SK-N-SH (cell line): ENCODE measurements around the gene ATP13A3. TPM values are rescaled to one million over a fixed set of nuclear protein-coding genes. Genes with fewer than 3 reads are reported as not detected.

Experiments
- CTCF ChIA-PET: fragments of 300-600, 350-600 bp; formaldehyde crosslinking; extraction: SDS; loops from one replicate; lab custom pipeline; 2021; lab: Yijun Ruan, JAX
- POLR2A ChIA-PET: fragments of 350-600 bp; sonication (Branson Sonifier 250); formaldehyde crosslinking; extraction: SDS; loops from one replicate; lab custom pipeline; 2020; ENCODE audit warnings: antibody characterized with exemption, inconsistent platforms; lab: Yijun Ruan, JAX
- DNase-seq: peaks from one replicate; pipeline ENCODE4 v3.0.0; 2012
- H2AFZ ChIP-seq: fragments of 200-600 bp; sonication (generic); 2 replicates; pipeline ENCODE4 v1.8.1; 2016; ENCODE audit warnings: antibody characterized with exemption, mild to moderate bottlenecking, low read depth
- H3F3A ChIP-seq: fragments of 200-600 bp; sonication (generic); replicated peaks from 2 replicates; pipeline ENCODE3; 2016; ENCODE audit warnings: antibody characterized with exemption, mild to moderate bottlenecking; ENCODE audit not compliant: insufficient read depth
- H3K27ac ChIP-seq, 2 experiments: fragments of 200-500 bp in 1 of 2; fragments of 200-600 bp in 1 of 2; sonication (Bioruptor generic) in 1 of 2; sonication (generic), shearing (Covaris generic) in 1 of 2; 2 replicates each; pipeline versions ENCODE4 v1.5.1 to v1.6.1; 2014 to 2016; ENCODE audit warnings: low read depth in 2 of 2, inconsistent platforms in 1 of 2, low read length in 1 of 2, mild to moderate bottlenecking in 1 of 2, mixed read lengths in 1 of 2
- H3K27me3 ChIP-seq: fragments of 200-600 bp; sonication (generic), shearing (Covaris generic); 2 replicates; pipeline ENCODE4 v1.6.1; 2016; ENCODE audit warnings: mixed run types; ENCODE audit not compliant: insufficient read depth
- H3K36me3 ChIP-seq, 2 experiments: fragments of 200-500 bp in 1 of 2; fragments of 200-600 bp in 1 of 2; sonication (Bioruptor generic) in 1 of 2; sonication (generic) in 1 of 2; replicated peaks in 1 of 2; 2 replicates each; pipeline versions ENCODE3 to v1.5.1; 2014 to 2016; ENCODE audit warnings: low read length in 1 of 2, mild to moderate bottlenecking in 1 of 2; ENCODE audit not compliant: insufficient read depth in 2 of 2, control insufficient read depth in 1 of 2
- H3K4me1 ChIP-seq, 2 experiments: fragments of 200-500 bp in 1 of 2; fragments of 200-600 bp in 1 of 2; sonication (Bioruptor generic) in 1 of 2; sonication (generic), shearing (Covaris generic) in 1 of 2; 2 replicates each; pipeline versions ENCODE4 v1.5.1 to v1.6.1; 2014 to 2016; ENCODE audit warnings: low read depth in 1 of 2, low read length in 1 of 2, mixed run types in 1 of 2; ENCODE audit not compliant: insufficient read depth in 2 of 2, control insufficient read depth in 1 of 2
- H3K4me2 ChIP-seq: fragments of 200-600 bp; sonication (generic), shearing (Covaris generic); 2 replicates; pipeline ENCODE4 v1.6.1; 2017; ENCODE audit warnings: mixed run types
- H3K4me3 ChIP-seq, 2 experiments: fragments of 200-500 bp in 1 of 2; fragments of 200-600 bp in 1 of 2; sonication (Bioruptor generic) in 1 of 2; sonication (generic), shearing (Covaris generic) in 1 of 2; 2 replicates each; pipeline versions ENCODE4 v1.5.1 to v1.8.1; 2014 to 2016; ENCODE audit warnings: low read depth in 2 of 2, inconsistent platforms in 1 of 2, low read length in 1 of 2, mild to moderate bottlenecking in 1 of 2, mixed read lengths in 1 of 2, moderate library complexity in 1 of 2
- H3K79me2 ChIP-seq: fragments of 200-600 bp; sonication (generic); 2 replicates; pipeline ENCODE4 v1.8.1; 2017; ENCODE audit warnings: mild to moderate bottlenecking; ENCODE audit not compliant: insufficient read depth
- H3K9ac ChIP-seq: fragments of 200-600 bp; sonication (generic); 2 replicates; pipeline ENCODE4 v1.6.1; 2017; ENCODE audit warnings: mixed run types
- H3K9me2 ChIP-seq: fragments of 200-600 bp; sonication (generic); 2 replicates; pipeline ENCODE4 v1.6.1; 2017; ENCODE audit warnings: mixed run types
- H3K9me3 ChIP-seq: fragments of 200-600 bp; sonication (generic); 2 replicates; pipeline ENCODE4 v1.6.1; 2017; ENCODE audit warnings: mixed run types, mild to moderate bottlenecking, moderate library complexity
- H4K20me1 ChIP-seq: fragments of 200-600 bp; sonication (generic); 2 replicates; pipeline ENCODE4 v1.6.1; 2017; ENCODE audit warnings: mild to moderate bottlenecking, mixed run types; ENCODE audit not compliant: insufficient read depth
- ELF1 ChIP-seq: IDR thresholded peaks from 2 replicates; pipeline ENCODE4 v1.4.0; 2012
- EP300 ChIP-seq, 2 experiments: IDR thresholded peaks; 2 replicates each; pipeline versions ENCODE4 v1.4.0 to v1.6.1; 2012; ENCODE audit warnings: borderline replicate concordance in 1 of 2, low read depth in 1 of 2, low read length in 1 of 2
- EZH2phosphoT487 ChIP-seq: fragments of 200-600 bp; sonication (generic); IDR thresholded peaks from 2 replicates; pipeline ENCODE4 v1.6.1; 2017; ENCODE audit warnings: low read depth, mixed run types, mild to moderate bottlenecking, antibody characterized with exemption, moderate library complexity, borderline replicate concordance
- FOSL2 ChIP-seq: IDR thresholded peaks from 2 replicates; pipeline ENCODE4 v1.4.0; 2012; ENCODE audit warnings: low read depth, mild to moderate bottlenecking, moderate library complexity, borderline replicate concordance
- GATA2 ChIP-seq: sonication (generic); formaldehyde crosslinking; IDR thresholded peaks from 2 replicates; pipeline ENCODE4 v1.5.0; 2020; ENCODE audit warnings: mild to moderate bottlenecking, missing genetic modification reagents
- MEF2A ChIP-seq: IDR thresholded peaks from 2 replicates; pipeline ENCODE4 v1.4.0; 2012; ENCODE audit warnings: low read depth, borderline replicate concordance
- RAD21 ChIP-seq: IDR thresholded peaks from 2 replicates; pipeline ENCODE4 v1.6.1; 2012; ENCODE audit warnings: mild to moderate bottlenecking, low read length
- RFX5 ChIP-seq: IDR thresholded peaks from 2 replicates; pipeline ENCODE4 v1.6.1; 2012; ENCODE audit warnings: mild to moderate bottlenecking, improper control_type of control experiment, low read length
- RXRA ChIP-seq: IDR thresholded peaks from 2 replicates; pipeline ENCODE4 v1.4.0; 2012; ENCODE audit warnings: low read depth, mild to moderate bottlenecking, borderline replicate concordance
- SIN3A ChIP-seq: IDR thresholded peaks from 2 replicates; pipeline ENCODE4 v1.6.1; 2012; ENCODE audit warnings: low read depth, mild to moderate bottlenecking, low read length, moderate library complexity, borderline replicate concordance
- SMC3 ChIP-seq: IDR thresholded peaks from 2 replicates; pipeline ENCODE4 v1.6.1; 2012; ENCODE audit warnings: low read depth, low read length, improper control_type of control experiment
- TCF12 ChIP-seq: IDR thresholded peaks from 2 replicates; pipeline ENCODE4 v1.4.0; 2012
- WGBS: methylation state at CpG from one replicate; pipeline ENCODE4 v1.1.6; 2017; ENCODE audit warnings: low lambda C conversion rate; 5-methylcytosine and 5-hydroxymethylcytosine counted together
- polyA plus RNA-seq, 3 experiments: library from polyadenylated mRNA; depleted of rRNA; stranded (reverse); fragments of >200 nt; gene quantifications; 2 replicates each; pipeline ENCODE4 v1.2.3, GENCODE V29; 2012

Gene ATP13A3
- polyA plus RNA-seq, 1 of the 3 experiments (the other 2 are of a cell fraction) = 48.2 TPM

DNA sequence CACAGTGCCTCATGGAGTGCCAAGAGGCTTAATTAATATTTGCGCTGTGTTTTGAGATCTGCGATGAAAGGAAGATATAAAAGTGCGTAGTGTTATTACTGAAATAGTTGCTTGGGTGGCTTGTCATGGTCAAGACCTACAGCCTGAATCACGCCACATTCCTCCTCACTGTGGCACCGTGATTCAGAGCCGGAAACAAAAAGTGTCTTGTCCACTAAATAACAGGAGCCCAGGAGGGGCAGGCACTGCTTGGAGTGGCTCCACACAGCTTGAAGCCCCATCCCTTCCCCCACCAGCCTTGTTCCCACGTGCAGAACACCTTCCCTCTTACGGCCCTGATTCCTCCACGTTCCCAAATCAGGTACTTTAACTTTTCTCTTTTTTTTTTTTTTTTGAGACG lies 116.0 kb downstream of the ATP13A3 start:
- WGBS = 73% methylated on average over 10 of the region's 10 CpGs
- H3F3A ChIP-seq = no peaks in the 10 kb centered on the region
- no peaks in the 10 kb centered on the region for H3K27me3 ChIP-seq
- no peak overlapping the region for H2AFZ ChIP-seq
- POLR2A ChIA-PET = interaction anchor here (0.7 kb wide), 1 partner anchor 218 kb away, joined by 5 read pairs; no protein-coding TSS in a partner anchor
- H3K4me2 ChIP-seq = no peak overlapping the region
- no peaks in the 10 kb centered on the region for H4K20me1 ChIP-seq
- CTCF ChIA-PET = interaction anchor here (0.9 to 9.4 kb wide), 3 partner anchors 27 to 45 kb away, joined by 3 to 85 read pairs (median 6); no protein-coding TSS in a partner anchor
- no peak for DNase-seq
- no peak overlapping the region for H3K4me3 ChIP-seq
- no peak overlapping the region for H3K9ac ChIP-seq
- H3K4me1 ChIP-seq = peaks cover 4 to 23% of the 10 kb centered on the region in 2 experiments; a peak in 2 of 4 replicates
- no peaks in the 10 kb centered on the region for H3K36me3 ChIP-seq
- no peaks in the 10 kb centered on the region for H3K79me2 ChIP-seq
- H3K9me3 ChIP-seq = no peaks in the 10 kb centered on the region
- TF ChIP-seq ELF1 (no peak), MEF2A (no peak), TCF12 (no peak), RFX5 (no peak), GATA2 (no peak), RAD21 (no peak), SIN3A (no peak)
- H3K27ac ChIP-seq = no peak overlapping the region
- no peaks in the 10 kb centered on the region for H3K9me2 ChIP-seq

DNA sequence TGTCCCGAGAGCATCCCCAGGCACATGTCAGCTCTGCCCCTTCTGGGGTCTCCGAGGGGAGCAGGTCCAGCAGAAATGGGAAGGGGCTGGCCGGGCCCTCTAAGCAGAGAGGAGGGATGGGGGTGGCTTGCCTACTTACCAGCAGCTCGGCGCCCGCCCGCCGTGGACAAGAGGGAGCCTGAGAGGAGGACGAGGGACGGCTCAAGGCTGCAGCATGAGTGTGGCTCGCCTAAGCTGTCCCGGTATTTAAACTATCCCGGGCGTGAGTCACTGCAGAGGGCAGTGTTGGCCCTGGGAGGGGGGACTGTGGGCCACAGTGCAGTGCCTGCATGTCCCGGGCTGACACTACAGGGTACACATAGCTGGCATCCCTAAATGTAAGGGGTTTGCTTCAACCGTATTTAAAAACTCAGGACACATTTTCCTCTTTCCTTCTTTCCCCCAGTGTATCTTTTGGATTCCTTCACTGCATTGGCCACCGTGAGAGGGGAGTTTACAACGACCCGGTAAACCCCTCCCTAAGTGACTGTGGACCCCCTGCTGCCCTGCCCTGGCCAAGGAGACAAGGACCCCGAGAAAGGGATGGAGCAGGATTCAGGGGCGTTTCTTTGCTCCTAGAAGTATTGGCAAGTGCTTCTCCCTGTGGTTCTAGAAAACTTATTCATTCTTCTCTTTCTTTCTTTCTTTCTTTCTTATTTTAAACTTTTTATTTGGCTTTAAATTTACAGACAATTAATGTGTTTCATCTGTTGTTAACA lies 117.1 kb downstream of the ATP13A3 start, which contains the start of gene LRRC15:
Gene LRRC15 (minus strand): TSS at position 222 of the 758 bp plus-strand sequence. CDS start 8,700 bp downstream, outside the sequence.
- Histone ChIP-seq H3F3A (no peaks in the 10 kb centered on the region), H3K4me3 (no peak within 1 kb of the TSS), H3K27me3 (no peaks in the 10 kb centered on the region), H3K27ac (peak within 1 kb of the TSS in 1 of 2 experiments; percentile 63; a peak in 1 of 4 replicates), H3K79me2 (no peaks in the 10 kb centered on the region), H3K36me3 (no peaks in the 10 kb centered on the region), H3K4me1 (peaks cover 10 to 31% of the 10 kb centered on the region in 2 experiments; a peak in 3 of 4 replicates), H3K9me3 (no peaks in the 10 kb centered on the region), H3K9ac (no peak within 1 kb of the TSS), H4K20me1 (no peaks in the 10 kb centered on the region), H2AFZ (no peak within 1 kb of the TSS), H3K9me2 (no peaks in the 10 kb centered on the region), H3K4me2 (no peak within 1 kb of the TSS)
- no peak for DNase-seq
- ChIA-PET POLR2A (no interaction called here), CTCF (interaction anchor here (0.9 to 9.4 kb wide), 4 partner anchors 9 to 35 kb away, joined by 3 to 85 read pairs (median 5); no protein-coding TSS in a partner anchor)
- WGBS = 80% methylated on average over 16 of the region's 21 CpGs
- TF ChIP-seq RAD21 (no peak), FOSL2 (peak; percentile 6; the same call in 1 of the 2 replicates)

DNA sequence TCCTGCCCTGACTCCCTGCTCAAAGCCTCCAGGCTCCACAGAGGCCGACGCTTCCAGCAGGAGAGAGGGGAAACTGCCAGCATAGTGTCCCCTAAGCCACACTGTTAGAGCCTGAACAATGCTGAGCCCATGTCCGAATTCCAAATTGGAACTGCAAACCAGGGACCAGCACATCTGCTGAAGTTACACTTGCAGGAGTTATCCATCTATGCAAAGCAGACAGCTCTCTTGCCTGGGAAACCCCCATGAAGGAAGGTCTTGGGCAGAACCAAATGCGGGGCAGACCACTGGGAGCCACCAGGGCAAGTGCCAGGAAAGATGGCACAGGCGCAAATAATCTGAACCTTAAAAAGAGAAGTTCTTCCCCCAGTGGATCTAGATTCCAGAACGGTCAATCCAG lies 117.9 kb downstream of the ATP13A3 start:
- Histone ChIP-seq H3K9me3 (no peaks in the 10 kb centered on the region), H3K4me3 (no peak overlapping the region), H3K27me3 (no peaks in the 10 kb centered on the region), H4K20me1 (no peaks in the 10 kb centered on the region), H3K4me2 (no peak overlapping the region), H3K9ac (no peak overlapping the region), H3K9me2 (no peaks in the 10 kb centered on the region), H3K27ac (peak overlapping the region in 1 of 2 experiments; percentile 63; a peak in 1 of 4 replicates), H2AFZ (no peak overlapping the region), H3K36me3 (no peaks in the 10 kb centered on the region), H3K79me2 (no peaks in the 10 kb centered on the region)
- 80% methylated on average over 4 of the region's 6 CpGs for WGBS
- no peak for TF ChIP-seq EZH2phosphoT487
- TF ChIP-seq RXRA = no peak
- no peak for TF ChIP-seq SMC3
- no peak for TF ChIP-seq EP300 (IDR thresholded peaks at IDR 0.05; ENCODE audit: borderline replicate concordance in 1 of 2, low read depth in 1 of 2, low read length in 1 of 2)
- TF ChIP-seq, all 33 proteins: peak for 0
- CTCF ChIA-PET = interaction anchor here (0.7 to 9.4 kb wide), 8 partner anchors 9 to 38 kb away, joined by 3 to 85 read pairs (median 4); no protein-coding TSS in a partner anchor
- POLR2A ChIA-PET = no interaction called here
- no peak for DNase-seq
- Histone ChIP-seq H3F3A (no peaks in the 10 kb centered on the region), H3K4me1 (peaks cover 15 to 39% of the 10 kb centered on the region in 2 experiments; a peak in 3 of 4 replicates)
